ENCODE results near the gene HRG. TPM values are rescaled to one million over a fixed set of nuclear protein-coding genes. Genes with fewer than 3 reads are reported as not detected.
A peak's percentile ranks its signal among the peaks of the same experiment; 100 is the strongest.

Gene HRG
- not detected in 2 replicates for total RNA-seq

- H3K9me3 Mint-ChIP-seq: peaks cover 4% of the 10 kb centered on the region
- H3K36me3 Mint-ChIP-seq (ENCODE audit: low read depth): no peaks in the 10 kb centered on the region
- no peak within 1 kb of the TSS for H3K4me3 Mint-ChIP-seq
- intact Hi-C loops (cut with micrococcal nuclease): no loop called here
- H3K27me3 Mint-ChIP-seq: peaks cover 16% of the 10 kb centered on the region
- peaks cover 15% of the 10 kb centered on the region for H3K4me1 Mint-ChIP-seq
- H3K27ac Mint-ChIP-seq: no peak within 1 kb of the TSS
- no peak for DNase-seq
Measured at GRCh38 chr3:186665625-186666188, at the start of gene HRG. Gene HRG, plus strand, starts transcription at chr3:186666014. Its CDS starts 18 bp downstream, at chr3:186666032.

DNA sequence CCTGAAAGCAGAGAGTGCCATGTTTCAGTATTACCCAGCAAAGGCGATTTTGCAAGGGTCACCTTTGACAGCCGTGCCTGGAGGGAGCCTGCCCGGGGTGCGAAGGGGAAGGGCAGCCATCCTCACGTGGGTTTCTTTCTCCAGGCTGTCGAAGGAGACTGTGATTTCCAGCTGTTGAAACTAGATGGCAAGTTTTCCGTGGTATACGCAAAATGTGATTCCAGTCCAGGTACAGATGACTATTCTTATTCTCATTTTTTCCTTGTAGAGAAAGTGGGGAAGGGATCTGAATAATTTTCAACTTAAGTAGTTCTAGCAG lies 49.6 kb upstream of the HRG start:
- H3K27me3 Mint-ChIP-seq: peaks cover 27% of the 10 kb centered on the region
- H3K4me3 Mint-ChIP-seq: no peak overlapping the region
- no peak for DNase-seq
- H3K27ac Mint-ChIP-seq: no peak overlapping the region
- H3K9me3 Mint-ChIP-seq: no peaks in the 10 kb centered on the region
- H3K4me1 Mint-ChIP-seq: peaks cover 21% of the 10 kb centered on the region
- intact Hi-C loops (cut with micrococcal nuclease): loop anchor here (2.0 to 10.0 kb wide), 5 partner anchors 45 to 674 kb away; partner anchors contain the start of genes DNAJB11 and EIF4A2
- no peaks in the 10 kb centered on the region for H3K36me3 Mint-ChIP-seq (ENCODE audit: low read depth)

DNA sequence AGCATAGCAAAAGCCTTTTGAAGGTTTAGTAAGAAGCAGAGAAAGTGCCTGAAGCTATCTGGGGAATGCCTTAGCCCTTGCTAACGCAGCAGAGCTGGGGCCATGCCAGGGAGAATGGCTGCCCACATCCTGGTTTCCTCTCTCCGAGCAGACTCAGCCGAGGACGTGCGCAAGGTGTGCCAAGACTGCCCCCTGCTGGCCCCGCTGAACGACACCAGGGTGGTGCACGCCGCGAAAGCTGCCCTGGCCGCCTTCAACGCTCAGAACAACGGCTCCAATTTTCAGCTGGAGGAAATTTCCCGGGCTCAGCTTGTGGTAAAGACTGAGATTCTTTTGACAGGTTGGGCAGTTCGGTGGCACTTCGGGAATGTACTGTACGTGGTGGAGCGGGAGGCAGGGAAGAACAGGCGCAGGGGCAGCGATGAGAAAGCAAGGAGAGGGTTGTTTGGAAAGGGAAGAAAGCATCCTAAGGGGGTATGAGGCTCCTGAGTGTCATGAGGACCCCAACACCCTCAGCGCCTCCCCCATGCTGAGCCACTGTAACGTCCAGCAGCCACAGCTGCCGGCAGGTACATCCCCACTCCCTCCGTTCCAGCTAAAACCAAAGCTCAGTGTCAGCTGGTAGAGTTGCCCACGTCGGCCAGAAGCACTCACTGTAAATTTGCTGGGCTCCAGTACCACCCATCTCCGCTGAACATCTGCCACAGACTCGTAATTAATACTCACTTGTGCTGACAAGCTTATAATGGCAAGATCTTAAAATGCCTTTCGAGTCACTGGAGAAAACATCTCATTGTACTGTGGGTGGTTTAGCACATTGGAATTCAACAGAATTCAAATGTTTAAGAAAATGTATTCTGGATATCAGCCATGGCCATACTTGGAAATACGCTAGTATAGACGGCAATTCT lies 48.5 kb upstream of the HRG start:
- peak; percentile 94 for DNase-seq

GRCh38 chr3:186618318-186618938 lies 47.4 kb upstream of the HRG start:
- H3K36me3 Mint-ChIP-seq (ENCODE audit: low read depth): no peaks in the 10 kb centered on the region
- H3K27me3 Mint-ChIP-seq: peaks cover 31% of the 10 kb centered on the region
- H3K4me1 Mint-ChIP-seq: peaks cover 21% of the 10 kb centered on the region
- no peak overlapping the region for H3K27ac Mint-ChIP-seq
- no peak for DNase-seq
- no peak overlapping the region for H3K4me3 Mint-ChIP-seq
- no peaks in the 10 kb centered on the region for H3K9me3 Mint-ChIP-seq
- intact Hi-C loops (cut with micrococcal nuclease): loop anchor here (5.0 to 10.0 kb wide), 3 partner anchors 81 to 676 kb away; partner anchors contain the start of gene EIF4A2

More for the DNA sequence above, 48.5 kb upstream of the HRG start:
- no peaks in the 10 kb centered on the region for H3K9me3 Mint-ChIP-seq
- H3K4me1 Mint-ChIP-seq: peaks cover 21% of the 10 kb centered on the region
- peak overlapping the region; percentile 74 for H3K4me3 Mint-ChIP-seq
- intact Hi-C loops (cut with micrococcal nuclease): loop anchor here (1.0 to 10.0 kb wide), 6 partner anchors 46 to 675 kb away; partner anchors contain the start of genes DNAJB11 and EIF4A2
- no peaks in the 10 kb centered on the region for H3K36me3 Mint-ChIP-seq (ENCODE audit: low read depth)
- H3K27me3 Mint-ChIP-seq: peaks cover 30% of the 10 kb centered on the region
- peak overlapping the region; percentile 68 for H3K27ac Mint-ChIP-seq

- Mint-ChIP-seq H3K27me3 (peaks cover 28% of the 10 kb centered on the region), H3K4me3 (no peak overlapping the region), H3K9me3 (no peaks in the 10 kb centered on the region), H3K4me1 (peaks cover 15% of the 10 kb centered on the region), H3K27ac (no peak overlapping the region), H3K36me3 (ENCODE audit: low read depth) (no peaks in the 10 kb centered on the region)
- intact Hi-C loops (cut with micrococcal nuclease): loop anchor here (5.0 to 10.0 kb wide), 3 partner anchors 82 to 677 kb away; partner anchors contain the start of gene EIF4A2
- no peak for DNase-seq
Measured at GRCh38 chr3:186619787-186620212, 46.0 kb upstream of the HRG start.

DNA sequence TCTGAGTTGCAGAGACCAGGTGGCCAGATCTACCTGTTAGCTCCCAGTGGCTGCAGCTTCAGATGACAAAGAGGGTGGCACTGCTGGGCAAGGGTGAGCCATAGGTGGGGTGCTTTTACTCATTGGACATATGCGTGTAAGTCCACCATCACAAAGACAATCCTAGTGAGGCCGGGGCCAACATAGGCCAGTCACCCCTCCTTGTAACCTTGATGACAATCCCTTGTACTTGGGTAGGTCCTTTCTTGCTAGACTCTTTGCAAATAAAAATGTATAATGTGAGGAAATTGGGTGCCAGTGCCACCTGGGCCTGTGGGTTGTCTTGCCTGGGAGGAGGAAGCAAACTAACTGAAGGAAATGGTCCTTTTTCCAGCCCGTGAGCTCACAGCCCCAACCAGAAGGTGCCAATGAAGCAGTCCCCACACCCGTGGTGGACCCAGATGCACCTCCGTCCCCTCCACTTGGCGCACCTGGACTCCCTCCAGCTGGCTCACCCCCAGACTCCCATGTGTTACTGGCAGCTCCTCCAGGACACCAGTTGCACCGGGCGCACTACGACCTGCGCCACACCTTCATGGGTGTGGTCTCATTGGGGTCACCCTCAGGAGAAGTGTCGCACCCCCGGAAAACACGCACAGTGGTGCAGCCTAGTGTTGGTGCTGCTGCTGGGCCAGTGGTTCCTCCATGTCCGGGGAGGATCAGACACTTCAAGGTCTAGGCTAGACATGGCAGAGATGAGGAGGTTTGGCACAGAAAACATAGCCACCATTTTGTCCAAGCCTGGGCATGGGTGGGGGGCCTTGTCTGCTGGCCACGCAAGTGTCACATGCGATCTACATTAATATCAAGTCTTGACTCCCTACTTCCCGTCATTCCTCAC lies 45.4 kb upstream of the HRG start:
- Mint-ChIP-seq H3K27me3 (peaks cover 26% of the 10 kb centered on the region), H3K4me1 (peaks cover 13% of the 10 kb centered on the region), H3K9me3 (no peaks in the 10 kb centered on the region), H3K36me3 (ENCODE audit: low read depth) (no peaks in the 10 kb centered on the region), H3K27ac (no peak overlapping the region), H3K4me3 (no peak overlapping the region)
- intact Hi-C loops (cut with micrococcal nuclease): no loop called here
- DNase-seq: no peak

GRCh38 chr3:186621894-186622650 lies 43.7 kb upstream of the HRG start:
- DNase-seq: no peak
- Mint-ChIP-seq H3K4me1 (peaks cover 7% of the 10 kb centered on the region), H3K4me3 (no peak overlapping the region), H3K36me3 (ENCODE audit: low read depth) (no peaks in the 10 kb centered on the region), H3K9me3 (no peaks in the 10 kb centered on the region), H3K27ac (no peak overlapping the region), H3K27me3 (peaks cover 24% of the 10 kb centered on the region)
- intact Hi-C loops (cut with micrococcal nuclease): no loop called here

DNA sequence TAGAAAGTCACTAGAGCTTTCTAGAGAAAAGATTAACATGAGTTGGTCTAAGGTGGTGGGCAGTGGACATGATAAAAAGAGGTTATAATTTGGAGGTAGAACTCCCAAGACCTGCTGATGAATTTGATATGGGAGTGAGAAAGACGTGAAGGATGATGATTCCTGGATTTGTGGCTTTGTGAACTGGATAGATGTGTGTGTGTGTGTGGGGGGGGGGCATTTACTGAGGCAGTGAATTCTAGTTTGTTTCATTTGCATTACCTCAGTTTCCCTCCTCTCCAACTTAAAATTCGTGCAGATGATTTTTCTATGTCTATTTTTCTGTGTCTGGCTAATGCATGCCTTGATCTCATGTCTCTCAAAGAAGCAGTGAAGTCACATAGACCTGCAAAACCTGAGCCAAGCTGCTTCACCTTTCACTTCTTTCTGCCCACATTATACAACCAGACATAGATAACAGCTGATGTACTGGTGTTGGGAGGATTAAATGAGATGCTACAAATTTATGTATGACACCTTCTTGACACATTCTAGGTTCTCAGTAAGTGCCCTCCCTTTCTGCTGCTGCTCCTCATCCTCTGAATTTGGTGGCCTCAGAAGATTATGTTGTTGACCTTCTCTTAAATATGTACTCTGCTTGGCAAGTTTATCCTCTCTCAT lies 43.0 kb upstream of the HRG start:
- Mint-ChIP-seq H3K27me3 (peaks cover 22% of the 10 kb centered on the region), H3K4me3 (no peak overlapping the region), H3K4me1 (peaks cover 4% of the 10 kb centered on the region), H3K27ac (no peak overlapping the region), H3K9me3 (no peaks in the 10 kb centered on the region), H3K36me3 (ENCODE audit: low read depth) (no peaks in the 10 kb centered on the region)
- intact Hi-C loops (cut with micrococcal nuclease): no loop called here
- DNase-seq: no peak

GRCh38 chr3:186624598-186624997 lies 41.2 kb upstream of the HRG start:
- intact Hi-C loops (cut with micrococcal nuclease): no loop called here
- Mint-ChIP-seq H3K4me3 (no peak overlapping the region), H3K9me3 (no peaks in the 10 kb centered on the region), H3K27me3 (peaks cover 17% of the 10 kb centered on the region), H3K36me3 (ENCODE audit: low read depth) (no peaks in the 10 kb centered on the region), H3K27ac (no peak overlapping the region), H3K4me1 (no peaks in the 10 kb centered on the region)
- no peak for DNase-seq

DNA sequence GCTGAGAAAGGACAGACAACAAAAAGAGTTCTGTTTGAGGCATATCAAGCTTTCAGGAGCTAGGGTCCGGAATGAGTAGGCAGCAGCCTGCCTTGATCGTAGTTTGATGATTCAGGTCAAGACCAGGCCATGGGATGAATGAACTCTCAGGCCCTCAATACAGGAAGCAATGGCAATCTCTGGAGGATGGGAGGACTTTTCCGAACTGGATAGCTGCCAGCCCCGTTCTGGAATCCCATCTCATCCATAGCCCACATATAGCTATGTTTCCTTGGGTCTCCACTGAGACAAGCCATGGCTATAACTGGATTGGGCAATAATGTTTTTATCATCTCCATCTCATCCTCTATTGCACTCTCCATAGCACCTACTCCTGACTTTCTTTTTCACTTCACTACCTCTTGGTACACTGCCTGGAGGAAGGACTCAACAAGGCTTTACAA lies 40.2 kb upstream of the HRG start:
- intact Hi-C loops (cut with micrococcal nuclease): no loop called here
- Mint-ChIP-seq H3K36me3 (ENCODE audit: low read depth) (no peaks in the 10 kb centered on the region), H3K9me3 (no peaks in the 10 kb centered on the region), H3K27ac (no peak overlapping the region), H3K27me3 (peaks cover 21% of the 10 kb centered on the region), H3K4me1 (no peaks in the 10 kb centered on the region), H3K4me3 (no peak overlapping the region)
- no peak for DNase-seq

DNA sequence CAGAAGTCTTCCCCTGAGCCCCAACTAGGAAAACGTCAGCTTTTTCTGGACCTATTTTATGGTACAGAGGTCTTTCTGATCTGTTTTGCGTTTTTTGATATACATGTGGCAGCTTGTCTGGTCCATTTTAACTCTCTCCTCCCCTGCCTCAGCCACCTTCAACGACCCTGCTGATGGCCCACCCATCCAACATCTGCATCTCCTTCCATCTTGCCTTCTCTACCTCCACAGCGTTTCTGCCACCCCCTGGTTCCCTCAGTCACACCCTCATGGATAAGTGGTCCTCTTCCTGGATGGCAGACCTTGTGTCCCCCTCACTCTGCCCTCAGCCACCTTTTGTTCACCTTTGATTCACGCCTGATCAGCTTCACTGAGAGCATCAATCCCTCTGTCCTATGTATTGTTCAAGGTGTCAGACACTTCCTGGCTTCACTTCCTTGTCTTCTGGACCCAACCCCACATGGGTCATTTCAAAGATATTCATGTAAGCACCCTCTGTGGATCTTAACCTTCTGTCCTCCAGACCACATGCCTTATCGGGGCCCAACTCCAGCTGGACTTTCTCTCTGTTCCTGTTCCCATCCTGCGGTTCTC lies 39.5 kb upstream of the HRG start:
- intact Hi-C loops (cut with micrococcal nuclease): no loop called here

GRCh38 chr3:186627852-186628414 lies 37.9 kb upstream of the HRG start:
- H3K4me1 Mint-ChIP-seq: no peaks in the 10 kb centered on the region
- no peak overlapping the region for H3K4me3 Mint-ChIP-seq
- intact Hi-C loops (cut with micrococcal nuclease): no loop called here
- no peaks in the 10 kb centered on the region for H3K36me3 Mint-ChIP-seq (ENCODE audit: low read depth)
- peaks cover 18% of the 10 kb centered on the region for H3K27me3 Mint-ChIP-seq
- no peak overlapping the region for H3K27ac Mint-ChIP-seq
- H3K9me3 Mint-ChIP-seq: no peaks in the 10 kb centered on the region
- DNase-seq: no peak

More for the DNA sequence above, 39.5 kb upstream of the HRG start:
- no peaks in the 10 kb centered on the region for H3K36me3 Mint-ChIP-seq (ENCODE audit: low read depth)
- no peak for DNase-seq
- H3K9me3 Mint-ChIP-seq: no peaks in the 10 kb centered on the region
- H3K27ac Mint-ChIP-seq: no peak overlapping the region
- peaks cover 26% of the 10 kb centered on the region for H3K27me3 Mint-ChIP-seq
- no peak overlapping the region for H3K4me3 Mint-ChIP-seq
- no peaks in the 10 kb centered on the region for H3K4me1 Mint-ChIP-seq
